Measurements from ENCODE around the gene NFYC. TPM values are rescaled to one million over a fixed set of nuclear protein-coding genes. Genes with fewer than 3 reads are reported as not detected.

NFYC gene
- 21.5 and 23.8 TPM in 2 replicates for total RNA-seq

GRCh38 chr1:40691538-40692428 is at the start of gene NFYC:
Gene NFYC (plus strand): TSS chr1:40691704. CDS start chr1:40738844, 47,140 bp downstream.

GRCh38 chr1:40665335-40666171 is 26.0 kb upstream of the NFYC start, which contains the start of gene RIMS3:
Gene RIMS3 (minus strand): TSS chr1:40665682. CDS start chr1:40641925, 23,757 bp downstream.

GRCh38 chr1:40783001-40783905 is 91.7 kb downstream of the NFYC start, which contains the start of gene KCNQ4:
Gene KCNQ4 (plus strand): TSS chr1:40783787. CDS start chr1:40784094, 307 bp downstream.

Other genes with a start within 250 kb of the NFYC start
- 2.2 and 5.3 TPM in 2 replicates for gene ZFP69B, start 241.2 kb upstream of the NFYC start, total RNA-seq
- gene ZFP69, start 214.4 kb upstream of the NFYC start, total RNA-seq = 2.9 and 3.2 TPM in 2 replicates
- 11.4 and 14.3 TPM in 2 replicates for gene EXO5, start 182.9 kb upstream of the NFYC start, total RNA-seq
- gene ZNF684, start 160.1 kb upstream of the NFYC start, total RNA-seq = 2.2 and 5.1 TPM in 2 replicates
- gene RIMS3, start 26.0 kb upstream of the NFYC start, total RNA-seq = 0.44 and 0.50 TPM in 2 replicates
- gene KCNQ4, start 92.1 kb downstream of the NFYC start, total RNA-seq = under 0.01 TPM in 1 of 2 replicates, not detected in the other
- gene CITED4, start 170.7 kb downstream of the NFYC start, total RNA-seq = 3.3 and 4.6 TPM in 2 replicates

Data from uterine smooth muscle cell (primary cell).